Ascending aorta (tissue), 2 donors: Measurements from ENCODE around the gene PDE4DIP. TPM values are rescaled to one million over a fixed set of nuclear protein-coding genes. Genes with fewer than 3 reads are reported as not detected.
"Not testable (repeated sequence)": the region's sequence is repeated elsewhere in the genome, so short reads cannot be mapped to it uniquely, and the experiment has no call there.

Source experiments
- DNase-seq, 2 donors: peaks; one replicate each; pipeline ENCODE4 v3.0.0-alpha.2; 2019; ENCODE audit warnings: low spot score in 2 of 2
- H3K27ac ChIP-seq, 2 donors: fragments of 200-600 bp; sonication (generic); one replicate each; pipeline ENCODE4 v1.5.1; 2016 to 2017; ENCODE audit warnings: mild to moderate bottlenecking in 1 of 2
- H3K27me3 ChIP-seq: fragments of 200-600 bp; sonication (generic); one replicate; pipeline ENCODE4 v1.5.1; 2017
- H3K36me3 ChIP-seq, 2 donors: fragments of 200-600 bp; sonication (generic); one replicate each; pipeline ENCODE4 v1.5.1; 2016
- H3K4me1 ChIP-seq, 2 donors: fragments of 200-600 bp; sonication (generic); one replicate each; pipeline ENCODE4 v1.5.1; 2016 to 2017; ENCODE audit warnings: mild to moderate bottlenecking in 1 of 2
- H3K4me3 ChIP-seq, 2 donors: fragments of 200-600 bp; sonication (generic); one replicate each; pipeline ENCODE4 v1.5.1; 2016 to 2017; ENCODE audit warnings: mild to moderate bottlenecking in 1 of 2
- H3K9me3 ChIP-seq, 2 donors: fragments of 200-600 bp; sonication (generic); one replicate each; pipeline ENCODE4 v1.5.1; 2016
- intact Hi-C: fragments of 100-400 bp; cut with DNase I; formaldehyde crosslinking; loops from one replicate; pipeline ENCODE4 v1.15.1; 2023
- total RNA-seq: library from RNA; depleted of rRNA; stranded (reverse); fragments of >200 nt; gene quantifications from one replicate; pipeline ENCODE4 v1.1.0, GENCODE V29; 2016

PDE4DIP gene
- total RNA-seq, 1 donor from 2014 or later = 164 TPM

- H3K4me1 ChIP-seq, H3K36me3 ChIP-seq: not testable (repeated sequence)
Observed at GRCh38 chr1:148889267-148890074, 45.2 kb downstream of the PDE4DIP start.

GRCh38 chr1:148890075-148890568 lies 45.9 kb downstream of the PDE4DIP start:
- H3K4me3 ChIP-seq, H3K4me1 ChIP-seq, H3K27me3 ChIP-seq, H3K27ac ChIP-seq, DNase-seq, intact Hi-C loops, H3K9me3 ChIP-seq, H3K36me3 ChIP-seq: not testable (repeated sequence)

More at GRCh38 chr1:148889267-148890074, 45.2 kb downstream of the PDE4DIP start:
- H3K4me3 ChIP-seq, H3K27ac ChIP-seq, H3K9me3 ChIP-seq, H3K27me3 ChIP-seq, DNase-seq, intact Hi-C loops: not testable (repeated sequence)

- H3K27me3 ChIP-seq, DNase-seq, H3K4me3 ChIP-seq, intact Hi-C loops, H3K9me3 ChIP-seq, H3K4me1 ChIP-seq, H3K27ac ChIP-seq, H3K36me3 ChIP-seq: not testable (repeated sequence)
Observed at GRCh38 chr1:148894360-148895352, 50.4 kb downstream of the PDE4DIP start.

GRCh38 chr1:148900026-148900425 lies 55.8 kb downstream of the PDE4DIP start:
- intact Hi-C loops, H3K9me3 ChIP-seq, H3K27me3 ChIP-seq, H3K27ac ChIP-seq, H3K4me3 ChIP-seq, H3K4me1 ChIP-seq, H3K36me3 ChIP-seq, DNase-seq: not testable (repeated sequence)

- H3K27me3 ChIP-seq, intact Hi-C loops, H3K4me1 ChIP-seq, H3K4me3 ChIP-seq, H3K9me3 ChIP-seq, H3K36me3 ChIP-seq, DNase-seq: not testable (repeated sequence)
- H3K27ac ChIP-seq = peak overlapping the region in 1 of 2 donors; percentile 75
Observed at GRCh38 chr1:148900691-148901090, 56.5 kb downstream of the PDE4DIP start.

GRCh38 chr1:148901150-148901952 lies 57.1 kb downstream of the PDE4DIP start:
- DNase-seq, H3K4me1 ChIP-seq, H3K4me3 ChIP-seq, H3K9me3 ChIP-seq, H3K36me3 ChIP-seq, H3K27me3 ChIP-seq, intact Hi-C loops: not testable (repeated sequence)
- peak overlapping the region in 1 of 2 donors; percentile 75 for H3K27ac ChIP-seq

- H3K36me3 ChIP-seq, H3K4me3 ChIP-seq, H3K4me1 ChIP-seq, H3K9me3 ChIP-seq, intact Hi-C loops, H3K27me3 ChIP-seq, DNase-seq: not testable (repeated sequence)
- H3K27ac ChIP-seq = peak overlapping the region in 1 of 2 donors; percentile 73
Observed at GRCh38 chr1:148901953-148902341, 57.7 kb downstream of the PDE4DIP start.

GRCh38 chr1:148909219-148909826 lies 65.1 kb downstream of the PDE4DIP start:
- H3K36me3 ChIP-seq, H3K27ac ChIP-seq, intact Hi-C loops, H3K27me3 ChIP-seq, H3K4me3 ChIP-seq, H3K9me3 ChIP-seq, H3K4me1 ChIP-seq, DNase-seq: not testable (repeated sequence)

GRCh38 chr1:148911303-148911928 lies 67.2 kb downstream of the PDE4DIP start:
- H3K36me3 ChIP-seq, H3K27ac ChIP-seq, H3K27me3 ChIP-seq, H3K4me1 ChIP-seq, intact Hi-C loops, H3K4me3 ChIP-seq, H3K9me3 ChIP-seq, DNase-seq: not testable (repeated sequence)

GRCh38 chr1:148916222-148916621 lies 72.0 kb downstream of the PDE4DIP start:
- H3K4me3 ChIP-seq, intact Hi-C loops, H3K27me3 ChIP-seq: not testable (repeated sequence)

GRCh38 chr1:148916695-148917348 lies 72.6 kb downstream of the PDE4DIP start:
- H3K9me3 ChIP-seq, intact Hi-C loops, H3K36me3 ChIP-seq, H3K4me1 ChIP-seq, H3K27me3 ChIP-seq, H3K4me3 ChIP-seq: not testable (repeated sequence)
- H3K27ac ChIP-seq = peak overlapping the region; percentile 66 to 79
- peak in 1 of 2 donors; percentile 90 for DNase-seq

More at GRCh38 chr1:148916222-148916621, 72.0 kb downstream of the PDE4DIP start:
- not testable (repeated sequence) for H3K4me1 ChIP-seq, H3K9me3 ChIP-seq, DNase-seq, H3K27ac ChIP-seq, H3K36me3 ChIP-seq

GRCh38 chr1:148918836-148919447 lies 74.7 kb downstream of the PDE4DIP start:
- peak overlapping the region in 1 of 2 donors; percentile 59 for H3K27ac ChIP-seq
- H3K9me3 ChIP-seq, H3K4me1 ChIP-seq, intact Hi-C loops, H3K4me3 ChIP-seq, DNase-seq, H3K27me3 ChIP-seq, H3K36me3 ChIP-seq: not testable (repeated sequence)
